Left lung (tissue), 10 donors: ENCODE measurements around the gene SH3GL1. TPM values are rescaled to one million over a fixed set of nuclear protein-coding genes. Genes with fewer than 3 reads are reported as not detected.
A peak's percentile ranks its signal among the peaks of the same experiment; 100 is the strongest.

Experiments
- ATAC-seq: fragments of 200-7000 bp; cut with Tn5 transposase; one replicate; pipeline ENCODE4 v1.9.1; 2020; ENCODE audit warnings: moderate library complexity
- DNase-seq, 4 donors: peaks; one replicate each; pipeline ENCODE4 v3.0.0-alpha.2; 2013 to 2020
- H3K27ac ChIP-seq, 2 donors: fragments of 200-600 bp; sonication (generic) in 1 of 2; one replicate each; pipeline versions ENCODE4 v1.5.0 to v1.8.0; 2020 to 2021
- H3K27me3 ChIP-seq, 2 donors: fragments of 200-600 bp; sonication (generic) in 1 of 2; one replicate each; pipeline versions ENCODE4 v1.5.0 to v1.8.0; 2020 to 2021
- H3K36me3 ChIP-seq, 2 donors: fragments of 200-600 bp; sonication (generic) in 1 of 2; one replicate each; pipeline versions ENCODE4 v1.5.0 to v1.8.0; 2020 to 2021
- H3K4me1 ChIP-seq, 2 donors: fragments of 200-600 bp; one replicate each; pipeline ENCODE4 v1.8.0; 2021
- H3K4me3 ChIP-seq, 2 donors: fragments of 200-600 bp; sonication (generic) in 1 of 2; one replicate each; pipeline versions ENCODE4 v1.5.0 to v1.8.0; 2020 to 2021; ENCODE audit warnings: mild to moderate bottlenecking in 1 of 2
- H3K9me3 ChIP-seq, 2 donors: fragments of 200-600 bp; sonication (generic) in 1 of 2; one replicate each; pipeline versions ENCODE4 v1.5.0 to v1.8.0; 2020 to 2021
- intact Hi-C, 2 donors: fragments of 100-400 bp; cut with DNase I; formaldehyde crosslinking; loops; one replicate each; pipeline versions ENCODE4 v1.11.2 to v1.14.2; 2022
- polyA plus RNA-seq, 6 donors: library from polyadenylated mRNA; unstranded; fragments of 120-200 nt; gene quantifications; one replicate each; pipeline ENCODE4 v1.2.1, GENCODE V29; 2013; ENCODE audit not compliant: insufficient read length in 6 of 6
- total RNA-seq, 2 donors: library from RNA; stranded (reverse); fragmentation: NEBNext Ultra II Directional; extraction: Animal tissue kit (Norgen Biotek cat#: 25700); gene quantifications; one replicate each; pipeline ENCODE4 v1.2.1, GENCODE V29; 2021
- TF ChIP-seq, protein P1 (sequence below), 2 donors: fragments of 200-600 bp; sonication (generic) in 1 of 2; IDR thresholded peaks; one replicate each; pipeline versions ENCODE4 v1.5.0 to v1.8.0; 2021; ENCODE audit warnings: antibody characterized with exemption in 2 of 2
- donor health status: DM: no; HTN: yes; CAD: no.
- donor health status: DM: no; HTN: no; CAD: no.

SH3GL1 gene
- total and polyA plus RNA-seq, 8 donors: 64.6 to 119 (median 84.4) TPM

DNA sequence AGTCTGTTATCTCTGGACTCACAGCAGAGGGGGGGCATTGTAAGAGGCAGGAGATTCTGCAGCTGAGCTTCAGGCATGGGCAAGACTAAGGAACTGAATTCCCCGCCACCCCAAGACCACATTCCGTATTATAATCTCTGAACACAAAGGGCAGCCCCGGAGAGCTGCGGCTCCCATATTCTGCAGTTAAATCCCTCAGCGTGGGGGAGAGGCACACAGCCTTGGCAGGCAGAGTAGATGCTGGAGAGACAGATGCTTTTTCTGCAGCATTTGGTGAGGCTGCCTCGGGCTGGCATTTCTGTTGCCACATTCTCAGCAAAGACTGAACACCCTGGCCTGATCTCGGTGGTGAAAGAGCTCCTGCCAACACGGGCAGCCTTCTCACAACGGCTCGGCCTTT lies 15.0 kb upstream of the SH3GL1 start:
- no peaks in the 10 kb centered on the region for H3K9me3 ChIP-seq
- H3K4me1 ChIP-seq: no peaks in the 10 kb centered on the region
- ATAC-seq (peak; percentile 15), DNase-seq (peak in 1 of 4 donors; percentile 19)
- H3K4me3 ChIP-seq: no peak overlapping the region
- peaks cover 0 to 21% of the 10 kb centered on the region in 2 donors for H3K36me3 ChIP-seq
- no peaks in the 10 kb centered on the region for H3K27me3 ChIP-seq
- H3K27ac ChIP-seq: peak overlapping the region in 1 of 2 donors; percentile 13
- intact Hi-C loops: no loop called here
- TF ChIP-seq, protein P1, sequence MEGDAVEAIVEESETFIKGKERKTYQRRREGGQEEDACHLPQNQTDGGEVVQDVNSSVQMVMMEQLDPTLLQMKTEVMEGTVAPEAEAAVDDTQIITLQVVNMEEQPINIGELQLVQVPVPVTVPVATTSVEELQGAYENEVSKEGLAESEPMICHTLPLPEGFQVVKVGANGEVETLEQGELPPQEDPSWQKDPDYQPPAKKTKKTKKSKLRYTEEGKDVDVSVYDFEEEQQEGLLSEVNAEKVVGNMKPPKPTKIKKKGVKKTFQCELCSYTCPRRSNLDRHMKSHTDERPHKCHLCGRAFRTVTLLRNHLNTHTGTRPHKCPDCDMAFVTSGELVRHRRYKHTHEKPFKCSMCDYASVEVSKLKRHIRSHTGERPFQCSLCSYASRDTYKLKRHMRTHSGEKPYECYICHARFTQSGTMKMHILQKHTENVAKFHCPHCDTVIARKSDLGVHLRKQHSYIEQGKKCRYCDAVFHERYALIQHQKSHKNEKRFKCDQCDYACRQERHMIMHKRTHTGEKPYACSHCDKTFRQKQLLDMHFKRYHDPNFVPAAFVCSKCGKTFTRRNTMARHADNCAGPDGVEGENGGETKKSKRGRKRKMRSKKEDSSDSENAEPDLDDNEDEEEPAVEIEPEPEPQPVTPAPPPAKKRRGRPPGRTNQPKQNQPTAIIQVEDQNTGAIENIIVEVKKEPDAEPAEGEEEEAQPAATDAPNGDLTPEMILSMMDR (IDR thresholded peaks at IDR 0.05): no peak

DNA sequence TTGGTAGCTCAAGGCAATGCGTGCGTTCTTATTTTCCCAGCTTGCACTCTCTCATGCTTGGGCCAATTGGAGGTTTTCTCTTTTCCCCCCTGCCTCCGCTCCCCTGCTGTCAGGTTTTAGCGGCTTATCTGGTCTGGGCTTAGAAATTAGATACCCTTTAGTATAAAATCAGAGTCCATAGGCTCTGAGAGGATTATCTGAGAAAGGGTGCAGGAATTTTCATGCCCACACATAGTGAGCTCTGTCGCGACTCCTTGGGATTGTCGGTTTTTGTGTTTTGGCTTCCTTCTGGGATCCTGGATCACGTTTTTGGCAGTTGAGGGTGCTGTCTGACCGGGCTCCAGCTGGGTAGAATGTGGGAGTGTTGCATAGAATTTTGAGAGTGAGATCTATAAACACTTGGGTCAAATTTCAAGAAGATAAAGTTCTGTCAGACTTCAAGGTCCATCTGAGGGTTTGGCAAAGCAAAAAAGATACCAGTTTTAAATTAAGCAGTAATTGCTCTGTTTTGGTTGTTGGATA lies 14.5 kb upstream of the SH3GL1 start:
- H3K36me3 ChIP-seq: peaks cover 0 to 25% of the 10 kb centered on the region in 2 donors
- ATAC-seq (peak; percentile 24), DNase-seq (peak in 2 of 4 donors; percentile 61 to 71)
- peak overlapping the region in 1 of 2 donors; percentile 13 for H3K27ac ChIP-seq
- no peak overlapping the region for H3K4me3 ChIP-seq
- no peaks in the 10 kb centered on the region for H3K4me1 ChIP-seq
- no peaks in the 10 kb centered on the region for H3K27me3 ChIP-seq
- TF ChIP-seq, protein P1 (IDR thresholded peaks at IDR 0.05): no peak
- intact Hi-C loops: no loop called here
- H3K9me3 ChIP-seq: no peaks in the 10 kb centered on the region

DNA sequence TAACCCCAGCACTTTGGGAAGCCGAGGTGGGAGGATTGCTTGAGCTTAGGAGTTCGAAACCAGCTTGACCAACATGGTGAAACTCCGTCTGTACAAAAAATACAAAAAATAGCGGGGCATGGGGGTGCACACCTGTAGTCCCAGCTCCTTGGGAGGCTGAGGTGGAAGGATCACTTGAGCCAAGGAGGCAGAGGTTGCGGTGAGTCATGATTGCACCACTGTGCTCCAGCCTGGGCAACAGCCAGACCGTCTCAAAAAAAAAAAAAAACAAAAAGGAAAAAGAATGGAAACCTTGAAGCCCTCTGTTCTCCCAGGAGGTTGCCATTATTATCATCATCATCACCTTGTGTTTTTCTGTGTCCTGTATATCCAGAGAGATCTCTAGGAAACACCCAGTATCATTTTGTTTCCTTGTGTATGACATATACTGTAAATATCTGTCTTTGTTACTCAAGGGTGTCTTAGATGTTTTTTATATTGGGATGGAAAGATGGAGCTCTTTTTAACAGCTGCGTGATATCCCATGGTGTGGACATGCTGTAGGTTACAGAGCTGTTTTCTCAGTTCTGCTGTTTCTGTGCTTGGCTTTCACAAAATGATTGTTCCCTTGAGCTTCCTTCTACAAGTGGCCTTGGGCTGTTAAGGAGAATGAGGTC lies 13.9 kb upstream of the SH3GL1 start:
- no peaks in the 10 kb centered on the region for H3K9me3 ChIP-seq
- no peak for DNase-seq
- TF ChIP-seq, protein P1 (IDR thresholded peaks at IDR 0.05): no peak
- no peak for ATAC-seq
- H3K27me3 ChIP-seq: no peaks in the 10 kb centered on the region
- H3K4me3 ChIP-seq: no peak overlapping the region
- H3K27ac ChIP-seq: no peak overlapping the region
- H3K4me1 ChIP-seq: no peaks in the 10 kb centered on the region
- peaks cover 0 to 31% of the 10 kb centered on the region in 2 donors for H3K36me3 ChIP-seq
- intact Hi-C loops: no loop called here

DNA sequence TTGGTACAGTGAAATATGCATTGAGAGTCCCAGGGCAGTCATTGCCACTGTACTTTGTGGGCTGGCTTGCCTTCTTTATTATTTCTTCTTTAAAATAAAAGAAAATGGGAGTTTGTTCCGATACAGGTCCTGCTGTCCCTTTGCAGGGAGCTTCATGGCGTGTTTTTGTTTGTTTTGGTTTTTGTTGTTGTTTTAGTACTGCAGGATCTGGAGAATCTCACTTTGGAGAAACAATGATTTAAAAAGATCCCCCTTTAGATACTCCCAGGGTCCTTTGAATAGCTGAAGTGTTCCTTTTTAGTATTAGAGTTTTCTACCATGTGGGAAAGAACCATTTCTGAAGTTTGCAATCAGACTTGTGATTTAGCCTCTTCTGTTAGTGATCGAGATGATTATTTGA lies 13.2 kb upstream of the SH3GL1 start:
- Histone ChIP-seq H3K36me3 (peaks cover 0 to 38% of the 10 kb centered on the region in 2 donors), H3K27me3 (no peaks in the 10 kb centered on the region), H3K4me1 (no peaks in the 10 kb centered on the region), H3K27ac (no peak overlapping the region), H3K9me3 (no peaks in the 10 kb centered on the region), H3K4me3 (no peak overlapping the region)
- intact Hi-C loops: no loop called here
- DNase-seq: no peak
- no peak for ATAC-seq
- TF ChIP-seq, protein P1 (IDR thresholded peaks at IDR 0.05): no peak

DNA sequence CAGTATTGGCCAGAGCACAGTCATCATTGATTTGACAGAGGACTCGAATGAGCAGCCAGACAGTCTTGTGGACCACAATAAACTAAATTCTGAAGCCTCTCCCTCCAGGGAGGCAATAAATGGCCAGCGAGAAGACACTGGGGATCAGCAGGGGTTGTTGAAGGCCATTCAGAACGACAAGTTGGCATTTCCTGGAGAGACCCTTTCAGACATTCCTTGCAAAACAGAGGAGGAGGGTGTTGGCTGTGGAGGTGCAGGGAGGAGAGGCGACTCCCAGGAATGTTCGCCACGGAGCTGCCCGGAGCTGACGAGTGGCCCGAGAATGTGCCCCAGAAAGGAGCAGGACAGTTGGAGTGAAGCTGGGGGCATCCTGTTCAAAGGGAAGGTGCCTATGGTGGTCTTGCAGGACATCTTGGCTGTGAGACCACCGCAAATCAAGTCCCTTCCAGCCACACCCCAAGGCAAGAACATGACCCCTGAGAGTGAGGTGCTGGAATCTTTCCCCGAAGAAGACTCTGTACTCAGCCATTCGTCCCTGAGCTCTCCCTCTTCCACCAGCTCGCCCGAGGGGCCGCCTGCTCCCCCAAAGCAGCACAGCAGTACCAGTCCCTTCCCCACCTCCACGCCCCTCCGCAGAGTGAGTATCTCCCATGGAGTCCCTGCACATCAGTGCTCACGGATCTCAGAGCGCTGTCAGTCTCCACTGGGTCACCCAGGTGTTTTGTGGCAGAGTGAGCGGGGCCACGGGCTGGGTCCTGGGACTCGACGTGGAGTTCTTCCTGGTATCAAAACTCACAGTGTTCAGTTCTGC lies 9.0 kb upstream of the SH3GL1 start:
- TF ChIP-seq, protein P1 (IDR thresholded peaks at IDR 0.05): no peak
- intact Hi-C loops: no loop called here
- DNase-seq (peak in 1 of 4 donors; percentile 69), ATAC-seq (no peak)
- H3K36me3 ChIP-seq: peaks cover 0 to 38% of the 10 kb centered on the region in 2 donors
- H3K27me3 ChIP-seq: no peaks in the 10 kb centered on the region
- no peaks in the 10 kb centered on the region for H3K9me3 ChIP-seq
- no peak overlapping the region for H3K27ac ChIP-seq
- no peak overlapping the region for H3K4me3 ChIP-seq
- no peaks in the 10 kb centered on the region for H3K4me1 ChIP-seq
